GM19193 (cell line): ENCODE measurements around the gene TAPT1.

Experiments
- POLR2A ChIP-seq: IDR thresholded peaks from 4 replicates; pipeline ENCODE4 v1.6.1; 2011; ENCODE audit not compliant: insufficient read depth, insufficient read length; ENCODE audit errors: extremely low read depth

TAPT1 gene

DNA sequence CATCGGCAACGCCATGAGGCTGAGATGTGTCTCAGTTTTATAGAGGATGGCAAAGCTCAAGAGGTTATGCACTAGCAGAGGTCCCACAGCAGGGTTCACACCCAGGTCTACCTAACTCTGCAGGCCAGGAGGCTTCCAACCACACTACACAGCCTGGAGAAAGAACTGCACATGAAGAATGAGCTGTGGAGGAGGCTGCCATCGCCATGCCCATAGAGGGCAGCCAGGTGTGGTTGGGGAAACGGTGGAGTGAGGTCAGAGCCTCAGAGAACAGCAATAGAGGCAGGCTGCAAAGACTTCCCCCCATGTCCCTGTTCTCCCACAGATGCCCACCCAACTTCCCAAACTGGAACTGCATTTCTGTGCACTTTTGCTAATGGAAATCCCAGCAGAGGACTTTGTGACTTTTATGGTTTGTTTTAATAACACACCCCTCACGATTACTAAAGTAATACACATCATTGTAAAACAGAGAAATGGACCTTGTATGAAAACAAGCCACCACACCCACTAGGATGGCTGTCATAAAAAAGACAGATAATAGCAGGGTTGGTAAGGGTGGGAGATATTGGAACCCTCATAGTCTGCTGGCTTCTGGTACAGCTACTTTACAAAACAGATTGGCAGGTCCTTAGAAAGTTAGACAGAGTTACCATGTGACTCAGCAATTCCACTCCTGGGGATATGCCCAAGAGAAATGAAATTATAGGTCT is 83.5 kb downstream of the TAPT1 start:
- no peak for TF ChIP-seq POLR2A

DNA sequence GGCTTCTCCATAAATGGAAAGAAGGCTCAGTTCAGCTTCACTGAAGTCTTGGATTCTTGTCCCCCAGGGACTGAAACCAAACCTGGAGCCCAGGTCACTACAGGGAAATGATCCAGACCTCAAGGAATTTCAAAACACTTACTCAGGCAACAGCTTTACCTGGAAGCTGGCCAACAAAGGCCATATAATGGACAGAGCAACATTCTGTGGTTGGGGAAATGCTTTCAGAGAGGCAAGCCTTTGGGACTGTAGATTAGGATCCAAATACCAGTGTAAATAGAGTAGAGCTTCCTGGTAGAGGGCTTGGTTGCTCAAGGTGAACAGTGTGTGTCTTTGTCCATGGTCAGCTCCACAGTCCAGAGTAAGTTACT is 85.4 kb downstream of the TAPT1 start:
- no peak for TF ChIP-seq POLR2A

GRCh38 chr4:16140231-16140878 is 85.9 kb downstream of the TAPT1 start:
- no peak for TF ChIP-seq POLR2A

DNA sequence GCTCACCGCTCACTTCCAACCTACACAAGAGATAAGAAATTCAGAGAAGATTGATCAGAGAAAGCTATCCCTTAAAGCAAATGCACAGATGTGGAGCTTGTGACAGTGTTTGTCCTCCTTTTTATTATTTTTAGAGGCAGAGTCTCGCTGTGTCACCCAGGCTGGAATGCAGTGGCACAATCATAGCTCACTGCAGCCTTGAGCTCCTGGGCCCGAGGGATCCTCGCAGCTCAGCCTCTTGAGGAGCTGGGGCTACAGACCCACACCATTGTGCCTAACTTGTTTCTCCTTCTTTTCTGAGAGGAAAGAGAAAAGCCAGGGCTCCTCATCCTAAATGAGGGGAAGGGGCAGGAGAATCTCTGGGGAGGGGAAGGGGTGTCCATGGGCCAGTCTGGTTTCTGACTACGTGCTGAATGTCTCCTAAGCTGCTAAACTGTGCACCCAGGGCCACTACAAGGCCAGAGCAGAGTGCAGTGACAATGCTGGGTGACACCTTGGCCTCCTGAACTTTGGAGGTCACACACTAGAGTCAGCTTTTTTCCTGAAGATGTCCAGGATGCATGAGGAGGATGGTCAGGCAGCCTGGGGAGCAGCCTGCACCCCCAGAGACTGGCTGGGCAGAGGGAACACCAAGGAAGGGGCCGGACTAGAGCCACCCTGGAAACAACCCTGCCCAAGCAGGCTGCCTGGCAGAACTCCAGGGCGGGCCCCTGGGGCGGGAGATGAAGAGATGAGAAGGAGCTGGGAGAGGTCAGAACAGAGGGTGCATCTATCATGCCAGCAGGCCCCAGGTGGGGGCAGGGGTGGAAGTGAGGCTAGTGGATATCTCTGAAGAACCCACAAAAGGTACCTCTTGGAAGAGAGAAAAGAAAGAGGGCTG is 87.0 kb downstream of the TAPT1 start:
- TF ChIP-seq POLR2A: no peak

GRCh38 chr4:16136827-16137226 is 89.4 kb downstream of the TAPT1 start:
- TF ChIP-seq POLR2A: no peak

DNA sequence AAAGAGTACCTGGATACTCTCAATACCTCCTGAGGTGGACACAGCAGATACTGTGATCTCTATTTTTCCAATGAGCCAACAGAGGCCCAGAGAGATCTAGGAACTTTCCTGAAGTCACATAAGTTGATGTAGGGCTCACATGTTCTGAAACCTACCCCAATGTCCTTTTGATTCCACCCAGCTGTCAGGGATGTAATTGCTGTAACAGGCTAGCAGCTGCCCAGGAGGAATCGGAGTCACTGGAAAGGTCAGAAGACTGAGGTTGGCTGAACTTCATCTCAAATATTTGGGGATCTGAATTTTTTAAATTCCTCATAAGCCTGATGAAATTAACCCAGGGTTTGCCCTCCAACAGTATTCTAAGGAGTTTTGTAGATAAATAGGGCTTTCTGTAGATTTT is 90.0 kb downstream of the TAPT1 start:
- TF ChIP-seq POLR2A: no peak

DNA sequence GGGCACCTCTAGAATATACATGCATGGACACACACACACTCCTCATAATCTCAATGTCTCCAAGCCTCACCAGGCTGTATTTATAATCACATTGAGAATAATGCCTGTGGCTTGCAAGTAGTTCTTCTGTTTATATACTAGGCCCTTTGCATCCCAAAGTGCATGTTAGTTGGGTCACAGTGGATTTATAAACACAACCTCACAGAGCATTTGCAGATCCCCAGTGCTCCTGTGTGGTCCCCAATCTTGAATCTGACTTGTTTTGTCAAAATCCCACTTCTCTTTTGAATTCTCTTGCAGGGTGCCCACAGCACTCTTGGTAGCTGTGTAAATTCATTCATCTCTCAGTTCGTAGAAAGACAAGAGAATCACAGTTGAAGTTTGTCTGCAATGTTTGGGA is 92.9 kb downstream of the TAPT1 start:
- no peak for TF ChIP-seq POLR2A

DNA sequence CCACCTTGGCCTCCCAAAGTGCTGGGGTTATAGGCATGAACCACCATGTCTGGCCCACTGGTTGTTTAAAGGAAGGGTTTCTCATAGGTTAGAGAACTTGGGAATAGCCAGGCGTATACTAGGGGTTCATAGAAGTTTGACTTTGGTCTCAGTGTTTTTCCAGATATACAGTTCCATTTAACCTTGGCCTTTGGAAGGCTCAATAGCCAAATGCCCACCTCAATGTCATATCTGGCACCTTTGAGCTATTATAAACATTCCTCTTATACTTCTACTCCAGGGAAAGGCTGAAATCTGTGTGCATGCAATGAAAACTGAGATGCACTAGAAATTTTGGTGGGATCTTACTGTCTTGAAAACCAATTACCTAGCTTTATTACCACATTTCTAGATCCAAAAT is 95.0 kb downstream of the TAPT1 start:
- TF ChIP-seq POLR2A: no peak

DNA sequence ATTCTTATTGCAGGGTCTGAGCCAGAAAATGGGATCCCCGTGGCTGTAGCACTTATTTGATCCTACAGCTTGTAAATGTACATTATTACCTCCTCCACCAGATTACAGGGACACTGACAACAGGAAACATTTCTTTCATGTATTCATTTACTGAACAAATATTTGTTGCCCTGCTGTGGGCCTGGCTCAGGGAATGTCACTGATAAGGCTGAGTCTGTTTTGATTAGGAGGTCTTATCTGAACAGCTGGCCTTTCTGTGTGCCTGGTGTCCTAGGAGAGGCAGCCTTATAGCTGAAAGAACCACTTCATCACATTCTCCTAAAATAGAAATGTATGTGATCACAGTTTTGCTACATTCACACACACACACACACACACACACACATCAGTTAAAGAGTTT is 96.9 kb downstream of the TAPT1 start:
- TF ChIP-seq POLR2A: no peak

GRCh38 chr4:16126714-16127113 is 99.6 kb downstream of the TAPT1 start:
- no peak for TF ChIP-seq POLR2A

DNA sequence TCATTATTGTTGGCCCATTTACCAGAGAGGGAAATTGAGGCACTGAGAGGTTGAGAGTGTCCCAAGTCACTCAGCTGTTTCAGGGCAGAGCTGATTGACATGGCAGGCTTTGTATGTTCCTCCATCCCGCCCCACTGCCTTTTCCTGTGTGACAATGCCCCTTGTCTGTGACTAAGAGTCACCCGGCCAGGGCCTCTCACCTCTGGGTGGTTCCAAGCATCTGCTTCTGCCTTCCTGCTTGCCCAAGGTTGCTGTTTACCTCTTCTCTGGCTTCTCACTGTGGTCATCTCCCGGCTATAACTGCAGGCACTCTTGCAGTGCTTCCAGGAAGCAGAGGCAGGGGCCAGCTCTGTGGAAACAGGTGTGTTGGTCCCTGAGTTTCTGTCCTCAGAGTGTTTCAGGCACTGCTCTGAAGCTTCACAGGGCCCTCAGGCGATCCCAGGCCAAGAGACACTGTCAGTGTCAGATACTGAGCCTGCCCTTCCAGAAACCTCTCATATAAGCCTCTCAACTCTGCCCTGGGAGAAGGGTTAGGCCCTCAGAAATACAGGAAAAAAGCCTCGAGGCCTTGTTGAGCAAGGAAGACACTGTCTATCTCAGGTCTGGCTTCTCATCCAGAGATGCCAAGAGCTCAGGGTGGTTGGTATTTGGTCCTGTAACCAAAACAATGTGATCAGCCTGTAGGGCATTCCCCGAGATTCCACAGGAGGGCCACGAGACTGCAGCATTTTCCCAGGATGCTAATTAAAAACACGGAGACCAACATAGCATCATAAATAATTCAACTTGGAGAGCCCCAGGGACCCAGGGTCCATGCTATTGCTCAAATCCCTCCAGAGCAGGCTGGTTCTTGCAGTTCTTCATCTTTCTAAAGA is 100.5 kb downstream of the TAPT1 start:
- no peak for TF ChIP-seq POLR2A

GRCh38 chr4:16124232-16124631 is 102.0 kb downstream of the TAPT1 start:
- TF ChIP-seq POLR2A: no peak

DNA sequence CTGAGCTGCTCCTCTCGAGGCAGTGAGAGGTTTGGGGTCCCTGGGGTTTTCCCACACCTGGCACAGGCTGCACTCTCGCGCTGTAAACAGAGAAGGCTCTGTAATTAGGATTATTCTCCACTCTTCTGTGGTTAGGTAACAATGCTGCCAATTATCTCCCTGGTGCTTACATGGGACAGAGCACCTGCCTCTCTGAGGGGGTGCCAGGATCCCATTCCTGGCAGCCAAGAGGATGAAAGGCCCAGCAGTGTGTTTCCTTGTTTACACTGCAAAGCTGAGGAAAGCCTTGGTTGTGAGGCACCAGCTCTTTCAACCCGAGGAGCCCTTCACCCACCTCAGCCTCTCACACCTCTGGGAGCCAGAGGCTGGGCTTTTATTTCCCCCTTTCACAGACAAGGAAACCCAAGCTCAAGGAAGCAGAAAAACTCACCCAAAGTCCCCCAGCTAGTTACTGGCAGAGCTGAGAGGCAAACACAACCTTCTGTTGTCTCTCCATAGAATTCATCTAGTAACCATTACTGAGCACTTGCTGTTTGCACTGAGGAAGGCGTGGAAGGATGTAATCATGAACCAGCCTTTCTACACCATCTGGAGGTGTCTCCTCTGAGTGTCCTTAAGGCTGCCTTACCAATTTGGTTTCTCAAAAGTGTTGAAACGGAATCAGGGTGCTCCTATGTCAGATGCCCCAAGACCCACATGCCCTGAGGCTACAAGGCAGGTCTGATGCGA is 102.8 kb downstream of the TAPT1 start:
- TF ChIP-seq POLR2A: no peak

- TF ChIP-seq POLR2A: no peak
These were observed 103.5 kb downstream of the TAPT1 start for GRCh38 chr4:16122784-16123183.
